Astrocyte (in vitro differentiated cells and primary cell): ENCODE results near the gene LIN37.

Experiments used
- CTCF ChIP-seq: IDR thresholded peaks from 2 replicates; pipeline ENCODE4 v1.5.1; 2011; ENCODE audit warnings: low read depth, mild to moderate bottlenecking, inconsistent platforms, low read length, moderate library complexity; ENCODE audit not compliant: insufficient read depth
- EZH2 ChIP-seq: IDR thresholded peaks from 2 replicates; pipeline ENCODE4 v1.6.1; 2012; ENCODE audit warnings: mild to moderate bottlenecking, low read length, inconsistent platforms; ENCODE audit not compliant: insufficient read depth

- no peak for TF ChIP-seq CTCF
- no peak for TF ChIP-seq EZH2
Measured at GRCh38 chr19:35774274-35775045, 26.1 kb downstream of the LIN37 start.
